Thoracic aorta (tissue), 2 donors: ENCODE results near the gene LRRC7. TPM values are rescaled to one million over a fixed set of nuclear protein-coding genes. Genes with fewer than 3 reads are reported as not detected.

Experiments
- ATAC-seq: fragments of 150-250 bp; one replicate; pipeline ENCODE4 v1.8.0; 2017; ENCODE audit warnings: low read depth; ENCODE audit not compliant: insufficient number of reproducible peaks, low FRiP score
- DNase-seq: peaks from one replicate; pipeline ENCODE4 v3.0.0-alpha.2; 2020; ENCODE audit warnings: low spot score
- H3K27ac ChIP-seq, 2 donors: fragments of 200-600 bp; sonication (generic); 1 replicate in 1 of 2; 2 replicates in 1 of 2; pipeline ENCODE4 v1.5.1; 2016; ENCODE audit warnings: mild to moderate bottlenecking in 2 of 2, moderate library complexity in 2 of 2
- H3K27me3 ChIP-seq: fragments of 200-600 bp; sonication (generic); replicated peaks from 2 replicates; pipeline ENCODE4 v1.6.0; 2016; ENCODE audit warnings: mild to moderate bottlenecking; ENCODE audit not compliant: insufficient read depth
- H3K36me3 ChIP-seq: fragments of 200-600 bp; sonication (generic); one replicate; pipeline ENCODE4 v1.5.1; 2016
- H3K4me1 ChIP-seq, 2 donors: fragments of 200-600 bp; sonication (generic); 1 replicate in 1 of 2; 2 replicates in 1 of 2; pipeline versions ENCODE4 v1.5.1 to v1.6.0; 2016; ENCODE audit warnings: low read depth in 2 of 2, mild to moderate bottlenecking in 1 of 2; ENCODE audit not compliant: control insufficient read depth in 1 of 2
- H3K4me3 ChIP-seq: fragments of 200-600 bp; sonication (generic); 2 replicates; pipeline ENCODE4 v1.5.1; 2016; ENCODE audit warnings: mild to moderate bottlenecking
- H3K9me3 ChIP-seq: fragments of 200-600 bp; sonication (generic); 2 replicates; pipeline ENCODE4 v1.5.1; 2016
- total RNA-seq, 2 donors: library from RNA; depleted of rRNA; stranded (reverse); fragments of >200 nt; gene quantifications; one replicate each; pipeline versions ENCODE4 v1.1.0 to v1.2.3, GENCODE V29; 2016
- TF ChIP-seq, protein P1 (sequence below): fragments of 200-600 bp; sonication (generic); IDR thresholded peaks from one replicate; pipeline ENCODE4 v1.5.1; 2019; ENCODE audit warnings: antibody characterized with exemption

LRRC7 gene
- total RNA-seq, 2 donors from 2014 or later, result 0.14 to 0.35 TPM

DNA sequence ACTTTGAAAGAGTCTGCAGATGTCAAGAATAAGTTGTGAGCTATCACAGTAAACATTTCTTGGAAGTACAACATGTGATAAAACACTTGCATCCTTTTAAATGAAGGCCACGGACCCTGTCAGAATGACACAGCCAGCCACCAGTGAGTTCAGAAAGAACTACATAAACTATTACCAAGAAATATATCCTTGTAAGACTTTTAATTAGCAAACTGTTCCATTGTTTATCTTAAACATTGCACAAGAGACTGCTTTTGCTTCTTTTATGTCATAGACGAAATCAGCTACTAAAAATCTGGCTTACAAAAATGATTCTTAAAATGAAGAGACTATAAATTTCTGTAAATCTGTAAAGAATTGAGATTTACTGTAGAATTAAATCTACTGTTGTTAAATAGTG is 17.9 kb downstream of the LRRC7 start:
- H3K27ac ChIP-seq, result no peak overlapping the region
- no peaks in the 10 kb centered on the region for H3K36me3 ChIP-seq
- DNase-seq (no peak), ATAC-seq (no peak)
- no peaks in the 10 kb centered on the region for H3K9me3 ChIP-seq
- H3K4me1 ChIP-seq, result no peaks in the 10 kb centered on the region
- no peaks in the 10 kb centered on the region for H3K27me3 ChIP-seq
- TF ChIP-seq, protein P1, sequence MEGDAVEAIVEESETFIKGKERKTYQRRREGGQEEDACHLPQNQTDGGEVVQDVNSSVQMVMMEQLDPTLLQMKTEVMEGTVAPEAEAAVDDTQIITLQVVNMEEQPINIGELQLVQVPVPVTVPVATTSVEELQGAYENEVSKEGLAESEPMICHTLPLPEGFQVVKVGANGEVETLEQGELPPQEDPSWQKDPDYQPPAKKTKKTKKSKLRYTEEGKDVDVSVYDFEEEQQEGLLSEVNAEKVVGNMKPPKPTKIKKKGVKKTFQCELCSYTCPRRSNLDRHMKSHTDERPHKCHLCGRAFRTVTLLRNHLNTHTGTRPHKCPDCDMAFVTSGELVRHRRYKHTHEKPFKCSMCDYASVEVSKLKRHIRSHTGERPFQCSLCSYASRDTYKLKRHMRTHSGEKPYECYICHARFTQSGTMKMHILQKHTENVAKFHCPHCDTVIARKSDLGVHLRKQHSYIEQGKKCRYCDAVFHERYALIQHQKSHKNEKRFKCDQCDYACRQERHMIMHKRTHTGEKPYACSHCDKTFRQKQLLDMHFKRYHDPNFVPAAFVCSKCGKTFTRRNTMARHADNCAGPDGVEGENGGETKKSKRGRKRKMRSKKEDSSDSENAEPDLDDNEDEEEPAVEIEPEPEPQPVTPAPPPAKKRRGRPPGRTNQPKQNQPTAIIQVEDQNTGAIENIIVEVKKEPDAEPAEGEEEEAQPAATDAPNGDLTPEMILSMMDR, result no peak
- H3K4me3 ChIP-seq, result no peak overlapping the region

DNA sequence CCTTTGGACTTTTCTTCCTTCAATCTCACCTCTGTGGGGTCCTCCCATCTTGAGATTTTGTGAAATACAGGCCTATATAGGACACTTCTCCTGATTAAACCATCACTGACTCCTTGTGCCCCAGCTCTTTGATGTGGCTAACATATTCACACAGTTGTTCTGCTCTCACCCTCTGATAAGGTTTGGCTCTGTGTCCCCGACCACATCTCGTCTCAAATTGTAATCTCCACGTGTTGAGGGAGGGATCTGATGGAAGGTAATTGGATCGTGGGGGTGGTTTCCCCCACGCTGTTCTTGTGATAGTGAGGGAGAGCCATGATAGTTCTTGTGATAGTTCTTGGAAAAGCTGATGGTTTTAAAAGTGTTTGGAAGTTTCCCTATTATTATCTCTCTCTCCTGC is 19.7 kb downstream of the LRRC7 start:
- no peak for DNase-seq
- H3K9me3 ChIP-seq, result no peaks in the 10 kb centered on the region
- no peak overlapping the region for H3K27ac ChIP-seq

DNA sequence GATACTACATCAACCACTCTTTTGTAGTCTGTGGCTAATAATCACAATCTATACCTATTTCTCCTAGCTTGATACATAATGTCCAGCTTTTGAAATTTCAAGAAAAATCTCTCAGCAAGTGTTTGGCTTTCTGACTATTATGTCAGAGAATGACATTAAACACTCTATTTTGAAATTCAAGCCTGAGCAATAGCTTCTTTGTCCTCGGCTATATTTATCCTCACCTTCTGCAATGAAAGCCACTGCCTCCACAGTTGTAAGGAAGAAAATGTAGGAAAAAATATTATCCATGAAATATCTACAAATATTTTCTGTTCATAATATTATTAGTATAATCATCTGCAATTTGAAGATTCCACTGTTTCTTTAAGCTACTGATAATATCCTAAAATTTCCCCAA is 22.1 kb downstream of the LRRC7 start:
- no peak for DNase-seq
- H3K4me1 ChIP-seq, result no peaks in the 10 kb centered on the region
- H3K27me3 ChIP-seq, result no peaks in the 10 kb centered on the region
- H3K4me3 ChIP-seq, result no peak overlapping the region
- TF ChIP-seq, protein P1, result no peak
- H3K9me3 ChIP-seq, result no peaks in the 10 kb centered on the region
- H3K36me3 ChIP-seq, result no peaks in the 10 kb centered on the region
- H3K27ac ChIP-seq, result no peak overlapping the region
- ATAC-seq, result no peak

More for the DNA sequence above, 19.7 kb downstream of the LRRC7 start:
- TF ChIP-seq, protein P1, result no peak
- no peak for ATAC-seq
- Histone ChIP-seq H3K36me3 (no peaks in the 10 kb centered on the region), H3K27me3 (no peaks in the 10 kb centered on the region), H3K4me3 (no peak overlapping the region), H3K4me1 (no peaks in the 10 kb centered on the region)

DNA sequence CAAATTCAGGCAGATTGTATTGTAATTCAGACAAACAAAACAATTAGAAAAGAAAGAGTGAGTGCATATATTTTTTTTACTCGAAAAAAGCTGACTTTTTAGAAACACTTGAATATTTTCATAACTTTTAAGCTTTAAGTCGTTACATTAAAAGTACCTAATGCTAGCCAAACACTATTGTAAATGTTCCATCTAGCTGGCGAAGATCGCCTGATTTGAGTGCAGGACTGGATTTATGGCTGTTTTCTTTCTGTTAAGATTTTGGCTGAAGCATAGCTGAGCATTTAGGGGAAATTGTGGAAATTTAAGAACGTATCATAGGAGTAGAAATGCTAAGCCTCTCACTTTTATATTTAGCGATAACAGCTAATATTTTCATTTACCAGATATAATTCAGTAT is 24.6 kb downstream of the LRRC7 start:
- ATAC-seq (no peak), DNase-seq (no peak)
- H3K36me3 ChIP-seq, result no peaks in the 10 kb centered on the region
- H3K4me1 ChIP-seq, result no peaks in the 10 kb centered on the region
- no peaks in the 10 kb centered on the region for H3K9me3 ChIP-seq
- TF ChIP-seq, protein P1, result no peak
- no peak overlapping the region for H3K27ac ChIP-seq
- no peak overlapping the region for H3K4me3 ChIP-seq
- no peaks in the 10 kb centered on the region for H3K27me3 ChIP-seq

DNA sequence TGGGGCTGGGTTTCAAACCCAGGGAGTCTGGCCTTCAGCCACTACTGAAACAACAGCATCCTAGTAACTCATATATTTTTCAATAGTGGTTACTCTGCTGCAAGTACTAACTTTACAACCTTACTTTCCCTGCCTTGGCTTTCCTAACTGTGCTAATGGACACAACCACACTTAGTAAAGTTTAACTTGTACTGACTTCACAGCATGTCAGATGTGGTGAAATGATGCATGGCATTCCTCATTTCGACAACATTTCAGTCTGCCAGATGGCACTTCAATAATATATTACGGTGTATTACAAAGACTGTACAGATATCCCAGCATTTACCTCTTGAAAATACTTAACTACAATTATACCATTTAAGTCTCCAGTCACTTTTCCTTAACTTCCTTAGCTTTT is 27.8 kb downstream of the LRRC7 start:
- DNase-seq, result no peak
- TF ChIP-seq, protein P1, result no peak
- H3K36me3 ChIP-seq, result no peaks in the 10 kb centered on the region
- H3K27me3 ChIP-seq, result no peaks in the 10 kb centered on the region
- H3K27ac ChIP-seq, result no peak overlapping the region
- ATAC-seq, result no peak
- no peaks in the 10 kb centered on the region for H3K4me1 ChIP-seq
- no peaks in the 10 kb centered on the region for H3K9me3 ChIP-seq
- no peak overlapping the region for H3K4me3 ChIP-seq
